GM21447 (cell line): ENCODE results near the gene FRMD3.
A peak's percentile ranks its signal among the peaks of the same experiment; 100 is the strongest.

Source experiments
- ATAC-seq: cut with Tn5 transposase; IDR thresholded peaks from one replicate; pipeline ENCODE4 v1.9.1; 2021; ENCODE audit not compliant: unreplicated experiment

Gene FRMD3

GRCh38 chr9:83538172-83538889 lies at the start of gene FRMD3:
Gene FRMD3 (minus strand): TSS chr9:83538401. CDS start chr9:83538231, 170 bp downstream.
- no peak for ATAC-seq

DNA sequence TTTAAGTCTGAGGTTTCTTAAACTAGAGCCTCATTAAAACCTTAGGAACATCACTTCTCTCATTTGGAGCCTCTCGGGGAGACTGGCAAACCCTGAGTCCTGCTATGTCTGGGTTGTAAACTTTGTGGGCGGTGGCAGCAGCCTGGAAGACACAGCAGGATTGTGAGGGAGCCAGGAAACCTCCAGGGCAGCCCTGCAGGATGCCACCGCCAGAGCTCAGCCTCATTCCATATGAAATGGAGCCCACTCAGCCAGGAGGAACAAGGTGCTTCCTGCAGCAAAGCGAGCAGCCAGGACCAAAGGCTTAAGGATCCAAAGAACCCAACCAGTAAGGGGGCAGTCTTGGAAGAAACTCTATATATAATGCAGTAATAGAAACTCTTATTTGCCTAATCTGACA lies 46.8 kb upstream of the FRMD3 start:
- ATAC-seq, result no peak

DNA sequence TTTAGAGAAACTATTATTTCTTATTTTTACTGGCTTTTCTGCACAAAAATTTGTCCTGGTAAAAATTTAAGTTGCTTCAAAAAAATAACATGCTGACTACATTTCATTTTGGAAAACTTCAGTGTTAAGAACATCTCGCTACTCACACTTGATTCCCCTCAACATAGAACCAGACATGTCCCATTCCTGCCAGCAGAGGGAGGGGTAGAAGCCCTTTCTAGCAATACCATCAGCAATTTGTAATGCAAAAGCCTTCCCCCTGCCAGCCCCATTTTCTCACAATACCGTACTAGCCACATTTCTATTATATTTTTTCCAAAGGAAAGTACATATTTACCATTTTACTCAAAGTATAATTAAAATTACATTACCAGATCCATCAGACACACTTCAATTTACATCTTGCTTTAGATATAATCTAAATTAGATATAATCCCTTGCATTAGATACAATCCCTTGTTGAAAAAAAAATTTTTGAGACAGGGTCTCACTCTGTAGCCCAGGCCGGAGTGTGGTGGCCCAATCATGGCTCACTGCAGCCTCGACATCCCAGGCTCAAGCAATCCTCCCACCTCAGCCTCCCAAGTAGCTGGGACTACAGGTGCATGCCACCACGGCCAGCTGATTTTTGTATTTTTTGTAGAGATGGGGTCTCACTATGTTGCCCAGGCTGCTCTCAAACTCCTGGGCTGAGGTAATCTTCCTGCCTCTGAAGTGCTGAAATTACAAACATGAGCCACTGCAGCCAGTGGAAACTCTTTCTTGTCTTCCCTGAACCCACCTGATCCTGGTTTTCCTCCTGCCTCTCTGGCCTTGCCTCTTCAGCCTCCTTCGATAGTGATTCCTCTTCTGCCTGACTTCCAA lies 45.2 kb upstream of the FRMD3 start:
- ATAC-seq, result peak; percentile 50

DNA sequence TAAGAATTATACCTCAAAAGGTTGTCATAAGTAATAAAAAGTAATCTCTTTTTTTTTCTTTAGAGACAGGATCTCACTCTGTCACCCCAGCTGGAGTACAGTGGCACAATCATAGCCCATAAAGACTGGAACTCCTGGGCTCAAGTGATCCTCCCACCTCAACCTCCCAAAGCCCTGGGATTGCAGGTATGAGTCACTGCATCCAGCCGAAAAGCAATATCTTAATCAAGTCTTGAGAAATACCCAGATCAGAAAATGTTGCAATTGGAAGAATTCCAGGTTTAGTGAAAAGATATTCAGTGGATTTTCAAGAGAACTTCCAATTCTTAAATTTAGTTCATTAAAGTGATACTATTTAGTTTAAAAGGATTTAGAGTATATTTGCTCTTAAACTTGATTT lies 43.8 kb upstream of the FRMD3 start:
- no peak for ATAC-seq

DNA sequence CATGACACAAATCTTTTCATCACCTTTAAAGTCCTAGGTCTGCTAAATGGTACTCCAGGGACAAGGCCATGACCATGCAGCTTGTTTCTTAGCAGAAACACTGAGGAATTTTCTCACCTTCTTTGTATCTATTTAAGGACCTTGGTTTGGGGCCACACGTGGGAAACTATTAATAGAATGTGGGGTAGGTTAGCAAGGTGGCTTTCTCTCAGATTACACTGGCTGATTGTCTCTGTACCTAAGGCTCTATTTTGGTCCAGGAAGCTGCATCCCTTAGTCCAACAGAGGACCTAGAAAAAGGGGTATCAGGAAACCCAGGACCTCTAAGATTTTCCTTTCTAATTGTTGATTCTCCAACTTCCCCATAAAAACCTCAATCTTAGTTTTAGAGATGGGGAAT lies 36.3 kb upstream of the FRMD3 start:
- no peak for ATAC-seq

DNA sequence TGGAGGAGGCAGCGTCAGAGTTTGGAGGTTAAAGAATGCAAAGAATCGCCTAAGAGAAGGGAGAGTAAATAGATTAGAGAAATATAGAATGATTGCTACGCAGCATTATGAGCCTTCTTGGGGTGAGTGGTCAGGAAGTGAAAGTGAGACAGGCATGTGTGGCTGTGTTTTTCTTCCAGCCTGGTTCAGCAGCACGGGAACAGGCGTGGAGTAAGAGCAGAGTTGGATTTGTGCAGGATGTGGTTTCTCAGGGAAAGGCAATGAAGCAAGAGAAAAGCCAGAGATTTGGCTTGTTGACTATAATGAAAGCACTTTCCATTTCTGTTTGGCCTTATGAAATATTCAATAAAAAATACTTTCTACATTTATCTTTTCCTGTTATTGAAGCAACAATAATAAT lies 34.3 kb upstream of the FRMD3 start:
- no peak for ATAC-seq

DNA sequence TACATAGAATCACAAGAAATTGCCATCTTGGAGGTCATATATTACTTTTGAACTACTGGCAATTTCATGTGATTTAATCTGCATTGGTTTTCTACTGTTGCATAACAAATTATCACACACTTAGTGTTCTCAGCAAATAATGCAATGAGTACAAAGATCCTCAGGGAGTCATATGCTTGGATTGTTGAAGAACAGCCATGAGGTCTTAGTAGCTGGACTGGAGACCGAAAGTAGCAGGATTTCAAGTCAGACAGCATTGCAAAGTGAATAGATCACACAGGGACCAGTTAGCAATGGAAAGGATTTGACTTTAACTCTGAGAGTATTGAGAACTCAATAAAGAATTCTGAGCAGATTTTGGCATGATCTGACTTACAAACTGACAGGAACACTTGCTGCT lies 32.2 kb upstream of the FRMD3 start:
- ATAC-seq, result no peak

DNA sequence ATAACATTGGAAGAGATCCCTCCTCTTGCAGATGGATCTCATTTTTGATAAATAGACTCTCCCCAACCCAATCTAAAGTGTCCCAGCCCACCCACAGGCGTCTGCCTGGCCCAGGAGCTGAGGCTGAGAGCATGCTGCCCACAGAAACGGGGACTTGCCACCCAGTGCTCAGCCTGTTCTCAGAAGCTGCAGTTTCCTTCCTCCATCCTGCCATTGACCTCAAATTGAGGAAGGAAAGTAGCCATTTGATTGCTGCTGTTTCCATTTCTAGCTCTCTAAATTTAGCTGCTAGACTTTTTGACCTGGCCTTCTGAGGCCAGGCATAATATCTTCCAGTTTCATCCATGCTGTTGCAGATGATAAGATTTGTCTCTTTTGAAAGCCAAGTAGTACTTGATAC lies 31.1 kb upstream of the FRMD3 start:
- ATAC-seq, result no peak

DNA sequence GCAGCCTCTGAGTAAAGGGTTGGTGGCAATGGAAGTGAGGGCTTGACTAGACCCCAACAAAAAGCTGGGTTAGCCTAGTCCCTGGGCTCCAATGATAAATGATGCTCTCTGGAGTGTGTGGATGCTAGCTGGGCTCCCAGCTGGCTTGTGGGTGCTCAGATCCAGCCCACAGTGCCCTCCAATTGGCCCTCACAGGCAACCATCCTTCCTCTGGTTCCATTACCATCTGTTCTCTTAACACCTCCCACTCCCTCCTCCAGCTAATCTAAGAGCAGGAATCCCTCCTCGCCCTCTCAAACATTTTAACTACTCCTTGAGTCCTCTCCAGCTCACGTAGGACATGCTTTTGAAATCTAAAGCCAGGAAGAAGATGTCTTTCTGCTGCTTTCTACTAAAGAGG lies 25.2 kb upstream of the FRMD3 start:
- no peak for ATAC-seq

DNA sequence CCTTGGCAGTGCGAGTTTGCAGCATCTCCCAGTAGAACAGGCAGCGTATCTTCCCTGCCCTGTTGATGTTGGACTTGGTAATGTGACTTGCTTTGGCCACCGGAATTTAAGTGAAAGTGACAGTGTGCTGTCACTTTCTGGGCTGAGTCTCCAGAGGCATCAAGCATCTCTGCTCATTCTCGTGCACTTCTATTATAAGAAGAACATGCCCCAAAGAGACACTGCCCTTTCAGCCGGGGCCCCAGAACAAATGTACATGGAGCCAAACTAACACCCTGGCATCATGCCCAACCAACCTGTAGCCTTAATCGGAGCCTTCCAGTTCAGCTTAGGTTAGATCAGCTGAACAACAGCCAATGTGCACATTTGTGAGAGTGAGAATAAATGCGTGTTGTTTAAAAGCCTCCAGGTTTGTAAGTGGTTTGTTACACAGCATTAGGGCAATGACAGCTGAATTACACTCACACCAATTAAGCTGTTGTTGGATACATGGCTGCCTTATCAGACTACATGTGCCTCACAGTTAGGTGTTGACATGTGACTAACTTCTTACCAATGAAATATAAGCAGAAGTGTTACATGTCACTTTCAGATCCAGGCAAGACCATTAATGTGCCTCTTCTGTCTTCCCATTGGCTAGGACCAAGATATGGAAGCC lies 22.1 kb upstream of the FRMD3 start:
- ATAC-seq, result no peak

GRCh38 chr9:83557771-83558170 lies 19.6 kb upstream of the FRMD3 start:
- ATAC-seq, result no peak

DNA sequence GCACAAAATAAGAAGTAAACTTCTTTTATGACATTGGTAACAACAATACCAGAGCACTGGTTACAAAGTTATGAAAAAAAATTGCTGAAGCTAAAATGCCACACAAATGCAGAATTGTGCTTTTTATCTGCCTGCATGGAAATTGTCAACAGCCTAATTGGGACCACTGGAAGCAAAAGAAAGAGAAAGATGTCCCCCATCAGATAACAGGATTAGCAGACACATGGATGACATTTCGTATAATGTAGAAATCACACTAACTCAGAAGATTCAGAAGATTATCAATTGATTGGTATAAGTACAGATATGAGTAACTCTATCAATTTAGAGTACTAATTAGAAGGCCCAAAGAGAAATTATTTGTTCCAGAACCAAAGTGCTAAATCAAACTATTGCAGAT lies 19.1 kb upstream of the FRMD3 start:
- ATAC-seq, result no peak

GRCh38 chr9:83554278-83554677 lies 16.1 kb upstream of the FRMD3 start:
- no peak for ATAC-seq

GRCh38 chr9:83544002-83544698 lies 5.9 kb upstream of the FRMD3 start:
- no peak for ATAC-seq

DNA sequence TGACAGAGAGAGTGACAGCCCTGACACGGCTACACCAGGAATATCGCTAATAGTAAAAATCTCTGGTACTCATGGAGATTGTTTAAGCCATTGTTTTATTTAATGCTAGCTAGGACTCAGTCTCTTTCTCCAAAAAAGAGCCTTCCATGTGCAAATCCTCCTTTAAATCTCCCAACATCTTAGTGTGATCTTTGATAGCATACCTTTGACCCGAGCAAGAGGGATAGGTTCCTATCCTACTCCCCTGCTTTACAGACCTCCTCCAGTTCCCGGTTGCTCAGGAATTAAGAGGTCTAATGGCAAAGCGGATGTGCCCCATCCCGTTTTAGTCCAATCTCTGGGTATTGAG lies 663 bp upstream of the FRMD3 start:
- ATAC-seq, result no peak

- no peak for ATAC-seq
These were observed 650 bp downstream of the FRMD3 start for GRCh38 chr9:83537331-83538171.

DNA sequence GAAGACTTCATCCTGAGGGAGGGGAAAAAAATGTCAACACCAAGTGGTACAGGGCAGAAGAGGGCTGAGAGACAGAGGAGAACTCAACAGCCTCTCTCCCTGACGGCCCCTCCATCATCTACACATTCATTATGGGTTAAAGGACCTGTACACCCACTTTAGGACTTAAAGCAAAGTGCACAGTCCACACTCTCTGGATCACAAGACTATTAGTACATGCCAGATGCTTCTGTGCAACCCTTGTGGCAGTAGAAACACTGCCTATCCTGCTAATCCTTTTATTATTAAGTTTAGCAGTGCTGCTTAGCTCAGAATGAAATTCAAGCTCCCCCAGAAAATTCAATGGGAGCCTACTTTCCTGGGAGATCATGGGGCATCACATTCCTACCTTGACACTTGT lies 1.9 kb downstream of the FRMD3 start:
- no peak for ATAC-seq

- no peak for ATAC-seq
These were observed 2.5 kb downstream of the FRMD3 start for GRCh38 chr9:83535736-83536135.

DNA sequence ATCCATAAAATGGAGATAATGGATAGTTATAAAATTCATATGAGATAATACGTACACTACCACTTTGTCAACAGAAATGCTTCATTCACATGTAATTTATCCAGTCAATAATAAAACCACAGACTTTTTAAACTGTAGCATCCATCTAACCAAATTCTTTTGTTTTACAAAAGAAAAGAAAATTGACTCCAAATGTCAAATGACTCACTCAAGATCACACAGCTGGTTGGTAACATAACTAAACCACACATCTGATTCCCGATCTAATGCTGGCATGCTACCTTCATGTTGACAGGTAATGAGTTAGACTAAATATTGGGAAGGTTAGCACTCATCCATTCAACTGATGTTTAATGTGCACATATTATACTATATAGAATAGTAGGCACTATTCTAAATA lies 4.9 kb downstream of the FRMD3 start:
- no peak for ATAC-seq

DNA sequence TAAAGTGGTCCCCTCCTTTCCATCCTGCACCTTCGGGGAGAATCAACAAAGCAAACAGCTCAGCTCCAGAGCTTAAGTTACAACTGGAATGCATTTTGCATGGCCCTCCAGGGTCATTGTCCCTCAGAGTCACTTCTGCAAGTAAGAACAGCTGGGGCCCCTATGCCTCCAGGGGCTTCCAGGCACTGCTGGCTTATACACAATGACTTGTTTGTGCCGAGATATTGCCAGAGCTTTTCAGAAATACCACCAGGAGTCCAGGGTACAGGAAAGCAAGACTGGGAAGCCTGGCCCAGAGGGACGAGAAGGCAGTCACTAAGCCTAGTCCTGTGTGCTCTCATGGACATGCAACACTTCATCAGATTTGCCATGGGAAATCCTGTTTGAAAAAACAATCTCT lies 11.3 kb downstream of the FRMD3 start:
- ATAC-seq, result no peak

- no peak for ATAC-seq
These were observed 12.0 kb downstream of the FRMD3 start for GRCh38 chr9:83526211-83526610.
